NCI-H1092 (cell line): ENCODE results near the gene ITPKB.
"Not testable (repeated sequence)": the region's sequence is repeated elsewhere in the genome, so short reads cannot be mapped to it uniquely, and the experiment has no call there.

Experiments used
- DNase-seq: peaks from one replicate; lab custom pipeline; 2025; lab: John Stamatoyannopoulos, UW

The ITPKB gene

DNA sequence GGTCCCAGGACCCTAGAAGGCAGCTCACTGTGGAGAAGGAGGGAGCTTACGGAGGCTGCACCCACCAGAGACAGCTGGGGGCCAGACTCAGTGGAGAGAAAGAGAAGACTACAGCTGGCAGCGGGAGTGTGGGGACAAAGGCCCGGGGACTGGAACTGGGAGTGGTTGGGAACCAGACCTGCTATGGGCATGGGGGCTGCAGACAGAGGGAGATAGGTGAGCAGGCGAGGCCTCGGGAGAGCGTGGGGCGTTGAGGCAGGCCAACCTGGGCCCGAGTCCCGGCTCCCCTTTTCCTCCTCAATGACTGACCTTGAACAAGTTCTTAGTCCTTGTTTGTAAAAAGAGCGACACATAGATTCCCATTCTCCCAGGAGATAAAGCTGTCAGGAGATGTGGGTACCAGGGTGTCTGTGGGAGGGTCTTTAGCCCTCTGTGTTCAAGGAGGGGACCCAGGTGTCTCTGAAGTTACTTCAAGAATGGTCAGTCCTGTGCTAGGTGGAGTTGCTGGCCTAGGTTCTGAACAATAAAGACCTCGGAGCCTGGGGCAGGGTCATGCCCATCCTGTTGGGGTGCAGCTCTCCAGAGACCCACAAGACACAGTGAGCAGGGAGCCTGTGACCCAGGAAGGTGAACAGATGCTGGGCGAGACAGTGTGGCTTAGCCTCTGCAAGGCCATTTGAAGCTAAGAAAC is 87.9 kb downstream of the ITPKB start:
- no peak for DNase-seq

DNA sequence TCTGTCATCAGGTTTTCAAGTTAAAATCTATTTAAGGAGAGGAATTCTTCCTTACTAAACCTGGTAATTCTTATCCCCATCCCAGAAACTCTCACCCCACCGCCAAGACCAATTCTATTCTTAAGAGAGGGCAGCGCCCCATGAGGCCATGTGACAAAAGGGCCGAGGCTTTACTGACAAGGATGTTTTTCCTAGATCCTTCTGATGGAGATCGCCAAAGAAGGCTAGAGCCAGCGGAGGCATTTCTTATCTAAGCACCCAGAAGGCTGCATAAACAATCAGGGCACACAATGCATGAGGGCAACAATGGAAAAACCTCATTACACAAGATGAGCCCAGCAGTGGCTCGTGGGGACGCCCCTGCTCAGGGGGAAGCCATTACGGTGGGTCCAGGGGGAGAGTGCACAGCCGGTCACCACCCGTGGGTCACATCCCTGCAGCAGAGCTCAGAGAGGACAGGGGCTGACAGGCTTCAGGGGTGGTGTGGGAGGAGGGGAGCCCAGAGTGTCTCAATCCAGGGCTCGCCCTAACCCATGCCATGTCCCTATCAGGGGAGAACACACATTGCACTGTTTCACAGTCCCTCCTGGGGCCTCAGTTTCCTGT is 88.7 kb downstream of the ITPKB start:
- DNase-seq, result no peak

DNA sequence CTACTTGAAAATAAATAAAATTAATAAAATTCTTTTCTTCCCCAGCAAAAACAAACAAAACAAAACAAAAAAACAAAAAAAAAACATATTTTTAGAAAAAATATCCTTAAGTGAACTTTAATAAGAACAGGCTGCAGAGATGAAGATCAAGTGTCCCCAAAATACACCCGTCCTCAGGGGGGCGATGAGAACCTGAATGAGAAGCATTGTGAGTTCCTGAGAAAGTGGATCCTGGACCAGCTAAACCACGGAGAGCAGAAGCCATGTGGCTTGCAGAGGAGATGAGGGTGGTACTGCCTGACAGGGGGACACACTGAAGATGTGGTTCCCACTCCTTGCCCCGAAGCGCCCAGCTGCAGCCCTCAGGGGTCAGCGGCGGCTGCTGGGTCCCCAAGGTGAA is 89.3 kb downstream of the ITPKB start:
- DNase-seq, result peak; percentile 16

DNA sequence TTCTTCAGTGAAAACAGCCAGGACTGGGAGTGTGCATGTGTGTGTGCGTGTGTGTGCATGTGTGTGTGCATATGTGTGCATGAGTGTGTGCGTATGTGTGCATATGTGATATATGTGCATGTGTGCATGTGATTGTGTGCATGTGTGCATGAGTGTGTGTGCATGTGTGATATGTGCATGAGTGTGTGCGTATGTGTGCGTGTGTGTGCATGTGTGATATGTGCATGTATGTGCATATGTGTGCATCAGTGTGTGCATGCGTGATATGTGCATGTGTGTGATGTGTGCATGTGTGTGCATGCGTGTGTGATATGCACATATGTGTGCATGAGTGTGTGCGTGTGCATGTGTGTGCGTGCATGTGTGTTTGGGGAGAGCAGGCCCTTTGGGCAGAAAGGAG is 89.8 kb downstream of the ITPKB start:
- DNase-seq, result no peak

DNA sequence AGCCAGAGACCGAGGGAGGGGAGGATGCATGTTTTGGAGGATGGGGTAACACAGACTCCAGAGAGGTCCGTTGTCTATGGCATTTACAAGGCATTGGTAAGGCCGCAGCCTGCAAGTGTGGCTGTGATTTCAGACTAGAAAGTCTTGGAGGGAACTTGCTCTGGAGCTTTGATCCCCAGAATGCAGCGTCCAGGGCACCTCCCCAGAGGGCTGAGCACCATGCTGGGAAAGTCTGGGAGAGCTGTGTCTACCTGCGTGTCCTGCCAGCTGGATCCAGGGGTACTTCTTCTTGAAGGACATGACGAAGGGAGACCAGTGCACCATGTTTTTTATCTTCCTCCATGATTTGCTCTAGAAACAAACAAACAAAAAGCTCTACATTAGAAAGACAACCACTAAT is 90.7 kb downstream of the ITPKB start:
- no peak for DNase-seq

DNA sequence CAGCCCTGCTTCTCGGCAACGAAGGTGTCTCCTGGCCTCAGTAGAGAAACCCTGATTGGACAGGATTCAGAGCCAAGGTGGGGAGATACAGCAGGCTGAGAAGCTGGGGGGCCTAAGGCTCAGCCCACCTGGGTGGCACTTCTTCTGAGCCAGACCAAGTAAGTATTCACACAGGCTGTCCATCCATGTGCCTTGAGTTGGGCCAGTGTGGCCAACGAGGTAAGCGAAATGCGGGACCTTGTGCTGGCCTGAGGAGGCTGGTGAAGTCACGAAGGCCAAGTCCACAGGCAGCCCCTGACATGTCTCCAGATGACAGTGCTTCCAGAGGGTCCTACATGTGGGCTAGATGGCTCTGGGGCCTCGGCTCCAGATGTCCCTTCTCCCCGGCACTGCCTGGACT is 91.4 kb downstream of the ITPKB start:
- no peak for DNase-seq

DNA sequence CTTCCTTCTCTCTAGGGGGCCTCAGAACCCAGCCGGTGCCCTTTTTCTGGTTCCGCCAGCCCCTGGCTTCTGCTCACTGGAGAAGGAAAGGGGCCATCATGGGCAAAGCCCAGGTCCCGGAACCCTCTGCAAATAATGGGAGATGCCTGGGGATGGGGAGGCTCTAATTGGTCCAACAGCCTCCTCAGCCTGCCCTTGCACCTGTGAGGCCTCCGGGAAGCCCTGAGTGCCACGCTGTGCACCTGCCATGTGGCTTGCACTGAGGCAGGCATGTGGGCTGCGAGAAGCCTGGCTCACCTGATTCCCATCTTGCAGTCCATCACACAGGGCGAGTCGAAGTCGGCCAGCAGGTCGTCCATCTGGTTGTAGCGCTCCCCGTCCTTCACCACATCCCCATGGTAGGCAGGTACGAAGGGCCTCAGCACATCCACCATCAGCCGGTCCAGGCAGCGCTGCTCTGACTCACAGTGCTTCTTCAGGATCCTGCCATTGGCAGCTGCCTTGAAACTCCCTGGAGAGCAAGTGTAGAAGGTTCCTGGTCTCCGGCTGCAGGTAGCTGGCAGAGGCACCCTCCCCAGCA is 92.1 kb downstream of the ITPKB start:
- DNase-seq, result no peak

DNA sequence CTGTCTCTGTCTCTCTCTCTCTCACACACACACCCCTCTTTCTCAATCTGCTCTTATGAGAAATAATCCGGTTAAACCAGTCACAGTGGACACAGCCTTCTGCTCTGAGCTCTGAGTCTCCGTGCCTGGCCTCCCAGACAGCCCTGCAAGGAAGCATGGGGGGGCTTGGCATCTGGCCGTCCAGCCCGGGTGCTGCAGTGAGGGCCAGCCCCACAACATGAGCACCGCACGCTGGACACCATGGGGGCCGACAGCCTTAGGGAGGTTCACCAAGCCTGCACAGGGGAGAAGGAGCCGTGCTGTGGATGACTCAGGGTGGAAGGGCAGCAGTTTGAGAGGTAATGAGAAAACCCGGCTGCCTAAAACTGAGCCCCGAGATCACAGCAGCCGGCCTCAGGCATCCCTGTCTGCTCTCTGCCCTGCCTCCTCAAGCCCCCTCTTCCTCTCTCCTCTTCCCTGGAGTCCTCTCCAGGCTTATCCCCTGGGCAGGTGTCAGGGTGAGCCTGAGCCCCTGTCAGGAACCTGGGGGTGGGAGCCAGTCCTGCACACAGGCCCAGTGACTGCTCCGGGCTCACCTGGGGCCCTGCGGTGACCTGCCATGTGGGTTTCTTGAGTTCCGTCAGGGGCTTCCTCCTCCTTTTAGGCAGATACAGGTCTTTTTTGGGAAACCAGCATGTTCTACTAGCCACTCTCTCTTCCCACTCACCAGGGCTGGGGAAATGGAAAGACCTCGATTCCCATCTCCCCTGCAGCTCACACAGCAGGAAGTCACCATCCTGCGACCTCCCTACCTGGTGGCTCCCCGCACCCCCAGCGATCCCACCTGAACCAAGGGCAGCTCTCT is 92.8 kb downstream of the ITPKB start:
- DNase-seq, result no peak

DNA sequence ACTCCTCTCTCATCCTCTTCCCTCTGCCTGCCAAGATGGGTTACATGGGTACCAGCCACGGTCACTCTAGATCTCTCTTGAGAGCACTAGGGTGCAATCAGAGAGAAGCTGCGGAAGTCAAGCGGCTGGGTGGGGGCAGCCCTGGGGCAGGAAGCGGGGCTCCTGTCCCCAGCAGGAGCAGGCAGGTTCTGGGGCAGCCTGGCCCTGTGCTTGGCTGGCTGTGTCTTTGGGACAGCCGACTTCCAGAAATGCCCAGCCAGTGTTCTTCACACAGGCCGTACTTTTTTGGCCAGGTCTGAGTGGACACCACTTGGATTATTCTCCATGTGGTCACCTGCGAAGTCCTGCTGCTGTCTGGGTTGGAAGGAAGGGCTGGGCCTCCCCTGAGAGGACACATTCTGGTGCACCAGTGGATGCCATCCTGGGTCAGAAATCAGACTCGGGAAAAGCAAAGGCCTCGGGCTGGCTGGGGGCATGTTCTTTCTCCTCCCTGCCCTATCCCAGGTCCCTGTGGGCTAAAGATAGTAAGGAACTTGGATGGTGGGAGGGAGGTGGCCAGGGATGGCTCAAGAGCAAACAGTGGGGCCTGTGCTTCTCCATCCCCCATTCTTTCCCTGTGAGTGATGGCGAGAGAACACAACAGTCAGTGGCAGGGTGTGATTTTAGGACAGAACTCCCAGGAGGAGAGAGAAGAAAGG is 93.7 kb downstream of the ITPKB start:
- DNase-seq, result no peak

DNA sequence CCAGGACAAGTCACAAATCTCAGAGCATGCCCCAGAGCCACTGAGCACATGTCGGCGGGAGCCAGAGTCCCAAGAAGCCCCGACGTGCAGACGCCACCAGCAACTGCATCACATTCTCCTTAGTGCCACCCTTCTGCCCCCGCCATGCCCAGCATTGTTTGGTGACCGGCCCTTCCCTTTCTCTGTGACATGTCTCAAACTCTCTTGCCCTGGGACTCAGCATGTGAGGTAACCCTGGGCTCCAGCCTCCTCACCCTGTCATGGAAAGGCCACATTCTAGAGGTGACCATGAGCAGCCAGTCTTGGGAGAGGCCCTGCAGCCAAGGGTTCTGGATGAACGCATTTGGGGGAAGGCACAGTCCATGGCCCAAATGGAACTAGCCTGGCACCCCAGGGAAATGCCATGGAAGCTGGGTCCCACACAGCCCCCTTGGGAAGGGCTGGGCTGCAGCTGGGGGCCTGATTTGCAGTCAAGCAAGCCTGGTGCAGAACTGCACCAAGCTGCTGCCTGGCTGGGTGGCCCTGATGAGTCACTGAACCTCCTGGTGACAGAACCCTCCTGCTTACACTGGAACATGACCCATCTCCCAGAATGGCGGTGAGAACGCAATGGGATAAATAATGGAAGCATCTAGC is 94.4 kb downstream of the ITPKB start:
- DNase-seq, result no peak

DNA sequence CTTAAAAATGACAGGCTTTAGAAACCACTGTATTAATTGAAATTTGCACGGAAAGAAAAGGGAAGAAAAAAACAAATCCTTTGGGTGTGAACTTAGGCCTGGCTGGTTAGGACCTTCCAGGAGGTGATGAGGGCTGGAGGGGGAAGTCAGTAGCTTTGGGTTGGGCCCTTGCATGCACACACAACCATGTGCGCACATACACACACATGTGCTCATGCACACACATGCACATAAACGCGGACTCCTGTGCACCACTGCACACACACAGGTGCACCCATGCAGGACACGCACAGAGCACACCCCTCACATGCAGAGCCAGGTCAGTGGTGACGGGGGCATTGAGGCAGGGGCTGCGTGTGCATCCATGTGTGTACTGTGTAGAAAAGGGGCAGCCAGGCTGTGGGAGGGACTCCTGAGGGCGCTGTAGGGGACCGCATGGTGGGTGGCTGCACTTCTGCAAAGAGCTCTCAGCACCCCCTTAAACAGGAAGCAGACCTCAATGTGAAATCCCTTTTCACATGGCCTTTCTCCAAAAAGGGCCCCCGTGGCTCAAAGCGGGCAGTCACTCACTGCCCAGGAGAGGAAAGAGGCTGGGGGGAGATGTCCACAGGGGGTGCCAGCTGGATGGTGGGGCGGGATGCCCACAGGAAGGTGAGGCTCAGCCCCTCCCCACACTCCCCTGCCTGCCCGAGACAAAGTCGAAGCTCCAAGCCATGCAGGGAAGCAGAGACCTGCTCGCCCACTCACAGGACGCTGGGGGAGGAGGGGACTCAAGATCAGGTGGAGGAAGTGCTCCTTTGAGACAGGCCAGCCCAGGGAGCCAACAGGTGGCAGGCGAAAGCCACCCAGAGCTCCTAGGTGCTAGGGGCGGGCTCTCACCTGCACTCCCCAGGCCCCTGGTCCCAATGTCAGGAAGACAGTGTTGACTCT is 95.2 kb downstream of the ITPKB start:
- DNase-seq, result no peak

DNA sequence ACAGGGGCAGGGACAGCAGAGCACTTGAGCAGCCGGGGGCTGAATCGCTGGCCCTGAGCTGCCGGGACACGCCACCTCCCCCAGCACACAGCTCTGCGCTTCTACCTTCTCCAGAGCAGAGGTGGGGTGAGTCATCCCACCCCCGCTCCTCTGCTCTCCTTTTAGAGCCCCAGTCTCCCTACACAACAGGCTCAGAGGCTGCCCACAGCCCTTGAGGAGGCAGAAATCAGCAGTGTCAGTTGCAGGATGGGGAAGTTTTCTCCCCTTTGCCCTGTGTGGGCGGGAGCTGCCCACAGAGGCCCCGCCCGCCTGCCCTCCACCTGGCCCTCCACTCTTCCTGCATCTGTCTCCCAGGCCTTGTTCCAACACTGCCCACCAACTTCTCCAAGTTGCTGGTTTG is 95.9 kb downstream of the ITPKB start:
- DNase-seq, result no peak

DNA sequence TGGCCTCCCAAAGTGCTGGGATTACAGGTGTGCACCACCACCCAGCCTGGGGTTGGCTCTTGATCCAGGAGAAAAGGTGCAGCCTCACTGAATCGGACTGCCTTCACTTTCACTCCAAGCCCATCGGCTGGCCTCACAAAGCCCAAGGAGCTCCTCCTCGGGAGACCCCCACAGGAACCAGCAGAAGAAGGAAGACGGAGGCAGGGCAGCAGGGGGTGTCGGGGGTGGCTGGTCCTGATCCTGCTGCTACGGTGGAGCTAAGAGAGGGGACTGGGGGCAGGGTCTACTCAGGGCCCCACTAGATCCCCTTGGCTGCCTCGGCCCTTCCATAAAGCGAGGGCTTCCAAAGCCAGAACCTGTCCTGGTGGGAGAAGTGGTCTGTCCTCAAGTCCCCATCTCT is 96.7 kb downstream of the ITPKB start:
- DNase-seq, result no peak

DNA sequence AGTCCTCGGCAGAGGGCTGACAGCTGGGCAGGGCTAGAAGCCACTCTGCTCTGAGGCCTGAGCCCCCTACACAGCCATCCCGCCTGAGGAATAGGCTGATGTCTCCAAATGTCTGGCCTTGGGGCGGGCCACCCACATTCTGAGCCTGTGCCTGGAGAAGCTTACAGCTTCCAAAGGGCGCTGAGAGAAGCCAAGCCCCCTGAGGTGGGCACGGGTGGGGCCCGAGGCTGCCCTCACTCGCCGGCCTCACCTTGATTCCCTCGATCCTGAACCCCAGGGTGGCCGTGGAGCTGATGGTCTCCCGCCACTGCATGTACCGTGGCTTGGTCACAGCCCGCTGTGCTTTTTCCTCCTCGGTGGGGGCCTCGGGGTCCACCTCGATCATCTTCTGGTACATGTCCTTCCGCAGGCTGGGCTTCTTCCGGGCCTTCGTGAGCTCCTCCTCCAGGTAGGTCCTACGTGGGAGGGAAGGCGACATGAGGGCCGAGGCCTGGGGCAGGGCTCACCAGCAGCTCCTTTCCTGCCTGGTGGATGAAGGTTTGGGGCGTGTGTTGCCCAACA is 97.3 kb downstream of the ITPKB start:
- DNase-seq, result no peak

DNA sequence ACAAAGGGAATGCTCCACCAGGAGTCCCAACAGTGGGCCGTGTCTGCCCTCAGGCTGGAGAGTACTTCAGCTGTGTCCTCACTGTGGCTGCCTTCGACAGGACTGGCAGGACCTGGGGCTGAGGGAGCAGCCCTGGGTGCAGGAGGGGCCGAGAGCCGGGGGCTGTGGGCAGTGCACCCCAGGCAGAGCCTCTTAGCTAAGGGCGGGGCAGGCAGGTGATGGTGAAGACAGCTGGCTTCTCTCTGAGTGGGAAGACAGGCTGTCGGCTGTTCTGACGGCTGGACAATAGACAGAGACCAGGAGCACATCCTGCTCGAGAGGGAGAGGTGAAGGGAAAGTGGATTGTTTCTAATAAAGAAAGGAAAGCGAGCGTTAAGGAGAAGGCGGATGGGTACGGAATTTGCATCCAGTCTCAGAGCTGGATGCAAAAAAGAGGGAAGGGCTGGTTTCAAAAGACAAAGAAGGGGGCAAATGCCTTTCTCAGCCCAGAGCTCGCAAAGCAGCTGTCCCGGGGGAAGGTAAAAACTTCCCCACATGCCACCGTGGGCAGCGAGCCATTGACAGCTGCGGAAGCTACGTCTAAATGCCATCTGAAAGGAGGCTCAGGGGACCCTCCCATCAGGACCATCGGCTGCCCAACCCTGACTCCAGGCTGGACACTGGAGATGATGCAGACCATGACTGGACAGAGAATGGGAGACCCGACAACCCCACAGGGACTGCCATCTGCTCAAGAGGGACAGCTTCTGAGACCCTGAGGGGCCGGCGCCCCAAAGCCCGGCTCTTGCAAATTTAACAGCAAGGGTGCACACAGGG is 98.6 kb downstream of the ITPKB start:
- no peak for DNase-seq

DNA sequence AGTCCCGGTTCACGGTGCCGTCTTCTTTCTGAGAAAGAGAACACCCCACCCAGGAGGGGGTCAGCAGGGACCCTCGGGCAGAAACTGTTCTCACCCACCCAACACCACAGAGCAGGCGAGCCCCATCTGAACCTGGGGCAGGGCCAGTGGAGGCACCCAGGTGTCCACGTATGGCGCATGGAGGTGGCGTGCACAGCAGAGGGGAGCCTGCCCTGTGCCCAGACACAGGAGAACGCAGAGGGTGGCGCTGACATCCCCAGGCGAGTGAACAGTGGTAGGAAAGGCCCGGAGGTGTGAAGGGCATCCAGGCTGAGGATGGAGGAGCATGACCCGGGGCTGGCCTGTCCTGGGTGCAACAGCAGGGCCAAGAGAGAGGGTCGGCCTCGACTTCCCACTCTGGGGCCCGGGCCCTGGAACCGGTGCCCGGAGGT is 99.4 kb downstream of the ITPKB start:
- DNase-seq, result no peak

DNA sequence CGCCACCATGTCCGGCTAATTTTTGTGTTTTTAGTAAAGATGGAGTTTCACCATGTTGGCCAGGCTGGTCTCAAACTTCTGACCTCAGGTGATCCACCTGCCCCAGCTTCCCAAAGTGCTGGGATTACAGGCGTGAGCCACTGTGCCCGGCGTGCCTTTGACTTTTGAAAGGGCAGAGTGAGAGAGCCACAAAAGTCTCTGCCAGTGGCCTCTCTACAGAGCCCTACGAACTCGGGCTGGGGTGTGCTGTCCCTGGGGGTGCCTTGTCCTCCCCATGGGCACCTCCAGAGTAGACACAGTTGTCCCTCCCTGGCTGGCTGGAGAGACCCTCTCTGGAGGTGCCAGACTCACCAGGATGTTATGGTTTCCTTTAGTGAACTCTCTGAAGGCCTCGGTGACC is 99.9 kb downstream of the ITPKB start:
- DNase-seq, result not testable (repeated sequence)

DNA sequence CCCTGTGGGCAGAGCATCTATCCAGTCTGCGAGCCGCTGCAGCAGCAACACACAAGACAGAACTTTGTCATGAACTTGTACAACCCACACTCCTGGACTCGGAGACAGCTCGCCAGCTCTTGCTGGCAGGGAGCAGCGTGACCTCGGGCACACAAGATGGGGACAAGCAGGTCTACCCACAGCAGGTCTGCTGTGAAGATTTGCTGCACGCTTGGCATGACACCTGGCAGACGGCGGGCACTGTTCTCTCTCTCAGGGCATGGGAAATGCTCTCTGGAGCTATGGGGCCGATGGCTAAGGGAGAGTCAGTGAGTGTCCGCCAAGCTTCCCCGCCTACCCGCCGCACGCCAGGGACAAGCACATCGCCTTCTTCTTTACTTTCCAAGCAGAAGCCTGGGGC is 100.5 kb downstream of the ITPKB start:
- DNase-seq, result no peak

DNA sequence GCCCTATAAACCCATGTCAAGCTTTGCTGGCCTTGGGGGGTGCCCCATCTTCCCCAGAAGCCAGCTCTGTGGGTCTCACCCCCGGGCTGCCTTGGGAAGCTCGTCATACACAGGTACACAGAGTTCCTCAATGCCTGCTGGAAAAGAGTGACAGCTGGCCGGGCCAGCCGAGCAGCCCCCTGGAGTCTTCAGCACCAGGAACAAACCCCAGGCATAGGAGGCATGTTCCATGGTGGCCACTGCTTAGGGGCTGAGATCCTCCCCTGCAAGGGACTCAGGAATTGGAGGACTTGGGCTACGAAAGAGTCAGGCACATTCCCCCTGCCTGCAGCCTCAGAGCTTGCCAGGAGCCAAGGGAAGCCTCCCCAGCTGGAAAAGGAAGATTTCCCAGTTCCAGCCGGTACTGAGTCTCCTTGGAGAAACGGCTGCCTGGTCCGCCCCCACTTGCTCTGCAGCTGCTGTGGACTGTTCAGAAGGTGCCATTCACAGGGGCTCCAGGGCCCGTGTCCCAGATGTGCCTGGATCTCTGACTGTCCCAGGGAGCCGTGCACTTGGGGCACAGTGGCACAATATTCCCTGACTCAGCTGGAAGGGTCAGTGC is 101.0 kb downstream of the ITPKB start:
- DNase-seq, result no peak
